Measurements from ENCODE around the gene RYR3.

Gene RYR3

GRCh38 chr15:33872416-33873106, 561.8 kb downstream of the RYR3 start:
- no peak overlapping the region for H3K4me3 ChIP-seq (ENCODE audit: low read depth, low read length)
- DNase-seq (ENCODE audit: low read depth) = no peak

GRCh38 chr15:33874156-33874555, 563.4 kb downstream of the RYR3 start:
- no peak for DNase-seq (ENCODE audit: low read depth)
- H3K4me3 ChIP-seq (ENCODE audit: low read depth, low read length) = no peak overlapping the region

GRCh38 chr15:33882921-33883320, 572.2 kb downstream of the RYR3 start:
- no peak overlapping the region for H3K4me3 ChIP-seq (ENCODE audit: low read depth, low read length)
- DNase-seq (ENCODE audit: low read depth) = no peak

GRCh38 chr15:33888176-33888575, 577.4 kb downstream of the RYR3 start:
- DNase-seq (ENCODE audit: low read depth) = no peak
- H3K4me3 ChIP-seq (ENCODE audit: low read depth, low read length) = no peak overlapping the region

GRCh38 chr15:33894193-33894592, 583.4 kb downstream of the RYR3 start:
- no peak for DNase-seq (ENCODE audit: low read depth)
- H3K4me3 ChIP-seq (ENCODE audit: low read depth, low read length) = no peak overlapping the region

GRCh38 chr15:33902043-33902442, 591.3 kb downstream of the RYR3 start:
- no peak overlapping the region for H3K4me3 ChIP-seq (ENCODE audit: low read depth, low read length)
- DNase-seq (ENCODE audit: low read depth) = no peak

GRCh38 chr15:33903661-33904060, 592.9 kb downstream of the RYR3 start:
- DNase-seq (ENCODE audit: low read depth) = no peak

GRCh38 chr15:33907326-33907725, 596.6 kb downstream of the RYR3 start:
- DNase-seq (ENCODE audit: low read depth) = no peak
- H3K4me3 ChIP-seq (ENCODE audit: low read depth, low read length) = no peak overlapping the region

More at GRCh38 chr15:33903661-33904060, 592.9 kb downstream of the RYR3 start:
- no peak overlapping the region for H3K4me3 ChIP-seq (ENCODE audit: low read depth, low read length)

- no peak for DNase-seq (ENCODE audit: low read depth)
- no peak overlapping the region for H3K4me3 ChIP-seq (ENCODE audit: low read depth, low read length)
Observed at GRCh38 chr15:33908406-33908805, 597.6 kb downstream of the RYR3 start.

- no peak overlapping the region for H3K4me3 ChIP-seq (ENCODE audit: low read depth, low read length)
- no peak for DNase-seq (ENCODE audit: low read depth)
Observed at GRCh38 chr15:33910741-33911140, 600.0 kb downstream of the RYR3 start.

- H3K4me3 ChIP-seq (ENCODE audit: low read depth, low read length) = no peak overlapping the region
- no peak for DNase-seq (ENCODE audit: low read depth)
Observed at GRCh38 chr15:33912326-33912725, 601.6 kb downstream of the RYR3 start.

GRCh38 chr15:33913459-33913858, 602.7 kb downstream of the RYR3 start:
- H3K4me3 ChIP-seq (ENCODE audit: low read depth, low read length) = no peak overlapping the region
- no peak for DNase-seq (ENCODE audit: low read depth)

All from skeletal muscle cell (primary cell).